Left renal cortex interstitium (tissue), 4 donors: Measurements from ENCODE around the gene IFNA4. TPM values are rescaled to one million over a fixed set of nuclear protein-coding genes. Genes with fewer than 3 reads are reported as not detected.
"Not testable (repeated sequence)": the region's sequence is repeated elsewhere in the genome, so short reads cannot be mapped to it uniquely, and the experiment has no call there.

ENCODE experiments used
- DNase-seq, 4 donors: peaks; one replicate each; pipeline ENCODE4 v3.0.0-alpha.2; 2013; ENCODE audit warnings: low read depth in 4 of 4, low spot score in 2 of 4, missing footprints in 1 of 4
- polyA plus RNA-seq, 4 donors: library from polyadenylated mRNA; unstranded; fragments of 120-200 nt; gene quantifications; one replicate each; pipeline ENCODE4 v1.2.1, GENCODE V29; 2013; ENCODE audit not compliant: insufficient read length in 4 of 4

Gene IFNA4
- polyA plus RNA-seq, result not detected

DNA sequence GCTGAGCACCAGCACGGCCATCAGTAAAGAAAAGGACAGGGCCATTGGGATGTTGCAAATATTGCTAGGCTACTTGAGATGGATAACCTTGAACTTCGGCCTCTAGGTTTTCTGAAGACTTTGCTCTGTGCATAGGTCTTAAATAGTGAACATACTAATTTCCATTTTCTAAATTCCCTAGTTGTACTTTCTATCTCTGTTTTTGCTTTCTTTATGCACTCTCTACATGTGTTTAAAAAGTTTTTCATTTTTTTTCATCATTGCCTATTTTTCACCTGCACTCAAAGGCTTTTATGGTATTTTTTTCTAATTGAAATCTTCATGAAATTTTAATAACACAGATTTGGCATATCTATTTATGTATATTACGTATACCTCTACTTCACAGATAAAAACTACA lies at the start of gene IFNA4:
TSS of gene IFNA4 (minus strand) at position 101 of the 400 bp plus-strand sequence. CDS start at position 45, 56 bp downstream.
- not testable (repeated sequence) for DNase-seq

DNA sequence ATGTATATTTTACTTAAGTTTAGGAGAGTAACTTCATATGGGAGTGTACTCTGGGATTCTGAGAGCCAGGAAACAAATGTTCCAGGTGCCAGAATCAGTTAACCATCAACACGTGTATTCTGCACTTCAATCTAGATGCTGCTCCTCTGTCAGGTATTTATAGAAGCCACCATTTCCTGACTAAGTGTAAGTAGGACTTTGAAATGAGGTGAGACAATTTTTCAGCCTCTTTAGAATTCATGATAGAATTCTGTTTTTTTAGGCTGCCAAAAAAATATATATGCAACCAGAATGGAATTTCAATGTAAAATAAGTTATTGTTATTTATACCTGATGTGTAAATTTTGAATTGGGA lies 49.0 kb upstream of the IFNA4 start:
- DNase-seq, result not testable (repeated sequence)

DNA sequence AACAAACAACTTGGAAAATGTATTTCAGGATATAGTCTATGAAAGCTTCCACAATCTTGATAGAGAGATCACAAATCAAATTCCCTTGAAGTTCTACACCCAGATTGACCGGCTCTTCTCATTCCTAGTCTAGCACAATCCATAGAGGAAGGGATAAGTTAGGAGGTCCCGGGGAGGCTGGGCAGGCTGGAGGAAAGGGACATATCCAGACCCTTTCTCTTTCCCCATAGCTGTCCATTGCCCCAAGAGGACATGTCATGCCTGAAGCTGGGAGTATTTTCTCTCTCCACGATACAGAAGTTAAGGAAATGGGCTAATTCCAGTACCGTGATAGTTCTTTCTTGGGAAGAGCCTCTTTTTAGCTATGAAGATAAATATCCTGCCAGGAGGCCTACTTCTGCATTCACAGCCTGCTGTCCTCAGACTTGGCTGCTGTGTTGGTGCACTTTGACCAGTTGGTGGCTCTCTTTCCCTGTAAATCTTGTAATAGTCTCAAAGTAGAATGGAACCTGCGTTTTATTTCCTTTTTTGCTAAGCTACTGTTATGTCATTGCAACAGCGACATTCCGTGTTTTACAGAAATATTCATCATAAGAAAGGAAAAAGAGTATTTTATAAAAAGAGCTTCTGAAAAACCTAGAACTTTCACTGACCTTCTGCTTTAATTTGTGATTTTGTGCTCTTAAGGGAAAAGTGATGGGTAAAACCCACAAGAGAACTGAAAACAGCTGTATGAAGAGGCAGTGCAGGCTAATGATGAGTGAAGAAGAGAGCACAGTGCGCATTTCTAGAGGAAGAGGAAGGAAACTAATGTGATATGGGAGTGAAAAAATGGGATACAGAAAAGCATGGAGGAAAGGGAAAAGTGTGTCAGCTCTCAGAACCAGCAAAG lies 48.3 kb upstream of the IFNA4 start:
- DNase-seq, result peak in 1 of 4 donors; percentile 7

DNA sequence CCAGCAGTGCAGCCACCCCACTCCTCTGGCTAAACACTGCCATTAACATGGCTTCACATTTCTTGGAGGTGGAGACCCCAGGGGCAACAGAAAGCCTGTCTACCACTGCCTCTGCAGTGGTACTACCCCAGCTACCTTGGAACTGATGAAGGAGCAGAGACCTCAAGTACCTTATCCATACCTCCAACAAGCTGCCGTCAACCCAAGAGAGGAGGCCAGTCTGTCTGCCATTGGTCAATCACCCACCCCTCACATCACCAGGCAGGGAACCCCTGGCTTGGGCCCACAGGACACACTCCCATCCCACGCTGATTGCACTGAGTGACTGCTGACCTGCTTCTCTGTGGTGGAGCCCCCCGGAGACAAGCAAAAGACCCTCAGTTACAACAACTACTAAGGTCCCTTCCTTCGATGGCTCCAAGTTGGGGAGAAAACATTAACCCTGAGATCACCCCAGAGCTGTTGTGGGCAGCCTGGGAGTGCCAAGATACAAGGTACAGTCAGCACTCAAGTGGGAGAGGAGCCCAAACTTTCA lies 46.8 kb upstream of the IFNA4 start:
- no peak for DNase-seq

DNA sequence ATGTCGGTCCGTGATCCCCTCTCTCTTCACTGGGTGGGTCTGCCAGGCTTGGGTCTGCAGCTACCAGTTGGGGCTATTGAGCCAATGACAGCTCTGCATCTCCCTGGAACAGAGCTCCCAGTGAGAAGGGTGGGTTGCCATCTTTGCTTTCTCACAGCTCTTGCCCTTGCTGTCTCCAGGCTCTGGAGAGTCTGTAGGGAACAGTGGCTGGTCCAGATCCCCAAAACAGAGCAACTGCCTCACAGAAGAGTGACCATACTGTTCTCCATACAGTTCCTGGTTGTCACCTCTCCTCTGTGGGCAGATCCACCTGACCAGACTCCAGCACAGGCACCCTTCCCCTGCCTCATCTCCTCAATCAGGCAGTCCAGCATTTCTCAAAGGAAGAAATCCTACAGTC lies 45.9 kb upstream of the IFNA4 start:
- no peak for DNase-seq

DNA sequence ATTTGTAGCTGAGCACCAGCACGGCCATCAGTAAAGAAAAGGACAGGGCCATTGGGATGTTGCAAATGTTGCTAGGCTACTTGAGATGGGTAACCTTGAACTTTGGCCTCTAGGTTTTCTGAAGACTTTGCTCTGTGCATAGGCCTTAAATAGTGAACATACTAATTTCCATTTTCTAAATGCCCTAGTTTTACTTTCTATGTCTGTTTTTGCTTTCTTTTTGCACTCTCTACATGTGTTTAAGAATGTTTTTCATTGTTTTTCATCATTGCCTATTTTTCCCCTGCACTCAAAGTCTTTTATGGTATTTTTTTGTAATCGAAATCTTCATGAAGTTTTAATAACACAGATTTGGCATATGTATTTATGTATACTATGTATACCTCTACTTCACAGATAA lies 40.7 kb upstream of the IFNA4 start, which contains the start of gene IFNA17:
TSS of gene IFNA17 (minus strand) at position 101 of the 400 bp plus-strand sequence. CDS start at position 52, 49 bp downstream.
- no peak for DNase-seq

- not testable (repeated sequence) for DNase-seq
These were observed 29.8 kb upstream of the IFNA4 start, which contains the start of gene IFNA16 for GRCh38 chr9:21217211-21217610. Gene IFNA16, minus strand, starts transcription at chr9:21217311. Its CDS starts 6 bp downstream, at chr9:21217305.

GRCh38 chr9:21213411-21214326 lies 26.3 kb upstream of the IFNA4 start:
- not testable (repeated sequence) for DNase-seq

GRCh38 chr9:21212160-21212559 lies 24.8 kb upstream of the IFNA4 start:
- DNase-seq, result not testable (repeated sequence)

DNA sequence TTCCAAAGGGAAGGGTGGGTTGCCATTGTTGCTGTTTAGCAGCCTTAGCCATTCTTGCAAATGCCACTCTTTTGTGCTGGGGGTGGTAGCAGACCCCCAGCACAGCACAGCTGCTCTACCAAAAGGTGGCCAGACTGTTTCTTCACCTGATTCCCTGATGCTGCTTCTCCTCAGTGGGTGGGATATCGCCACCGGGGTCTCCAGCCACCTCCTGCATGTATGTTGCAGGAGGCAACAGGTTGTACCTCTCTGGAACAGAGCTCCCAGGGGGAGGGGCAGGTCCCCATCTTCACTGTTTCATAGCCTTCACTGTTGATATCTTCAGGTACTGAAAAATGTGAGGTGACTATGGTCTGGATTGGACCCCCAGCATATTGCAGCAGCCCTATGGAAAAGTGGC lies 23.4 kb upstream of the IFNA4 start:
- DNase-seq, result not testable (repeated sequence)

DNA sequence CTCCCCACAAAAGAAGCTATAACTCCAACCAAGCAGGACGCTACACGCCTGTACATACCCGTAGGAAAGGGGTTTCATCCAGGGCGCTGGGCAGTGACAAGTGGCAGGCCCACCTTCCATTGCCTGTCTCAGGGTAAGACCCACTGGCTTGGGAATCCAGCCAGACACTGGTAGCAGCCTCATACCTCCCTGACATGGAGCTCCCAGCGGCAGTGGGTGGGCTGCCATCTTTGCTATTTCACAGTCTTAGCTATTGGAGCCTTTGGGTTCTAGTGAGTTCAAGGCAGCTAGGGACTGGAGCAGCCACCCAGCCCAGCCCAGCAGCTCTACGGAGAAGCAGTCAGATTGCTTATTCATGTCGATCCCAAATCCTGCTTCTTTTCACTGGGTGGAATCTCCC lies 22.9 kb upstream of the IFNA4 start:
- DNase-seq, result no peak

GRCh38 chr9:21207043-21207442 lies 19.7 kb upstream of the IFNA4 start, which contains the start of gene IFNA10:
Gene IFNA10, minus strand, starts transcription at chr9:21207143. Its CDS starts 46 bp downstream, at chr9:21207097.
- DNase-seq, result not testable (repeated sequence)

- no peak for DNase-seq
These were observed 17.8 kb upstream of the IFNA4 start for GRCh38 chr9:21205204-21205603.

- not testable (repeated sequence) for DNase-seq
These were observed 14.7 kb upstream of the IFNA4 start, which contains the start of gene IFNA7 for GRCh38 chr9:21202105-21202504. Gene IFNA7, minus strand, starts transcription at chr9:21202205. Its CDS starts 40 bp downstream, at chr9:21202165.

DNA sequence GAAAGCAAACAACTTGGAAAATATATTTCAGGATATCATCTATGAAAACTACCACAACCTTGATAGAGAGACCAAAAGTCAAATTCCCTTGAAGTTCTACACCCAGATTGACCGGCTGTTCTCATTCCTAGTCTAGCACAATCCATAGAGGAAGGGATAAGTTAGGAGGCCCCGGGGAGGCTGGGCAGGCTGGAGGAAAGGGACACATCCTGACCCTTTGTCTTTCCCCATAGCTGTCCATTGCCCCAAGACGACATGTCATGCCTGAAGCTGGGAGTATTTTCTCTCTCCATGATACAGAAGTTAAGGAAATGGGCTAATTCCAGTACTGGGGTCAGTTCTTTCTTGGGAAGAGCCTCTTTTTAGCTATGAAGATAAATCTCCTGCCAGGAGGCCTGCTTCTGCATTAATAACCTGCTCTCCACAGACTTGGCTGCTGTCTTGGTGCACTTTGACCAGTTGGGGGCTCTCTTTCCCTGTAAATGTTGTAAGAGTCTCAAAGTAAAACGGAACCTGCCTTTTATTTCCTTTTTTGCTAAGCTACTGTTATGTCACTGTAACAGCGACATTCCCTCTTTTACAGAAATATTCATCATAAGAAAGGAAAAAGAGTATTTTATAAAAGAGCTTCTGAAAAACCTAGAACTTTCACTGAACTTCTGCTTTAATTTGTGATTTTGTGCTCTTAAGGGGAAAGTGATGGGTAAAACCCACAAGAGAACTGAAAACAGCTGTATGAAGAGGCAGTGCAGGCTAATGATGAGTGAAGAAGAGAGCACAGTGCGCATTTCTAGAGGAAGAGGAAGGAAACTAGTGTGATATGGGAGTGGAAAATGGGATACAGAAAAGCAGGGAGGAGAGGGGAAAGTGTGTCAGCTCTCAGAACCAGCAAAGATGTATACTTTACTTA lies 7.7 kb upstream of the IFNA4 start:
- not testable (repeated sequence) for DNase-seq

DNA sequence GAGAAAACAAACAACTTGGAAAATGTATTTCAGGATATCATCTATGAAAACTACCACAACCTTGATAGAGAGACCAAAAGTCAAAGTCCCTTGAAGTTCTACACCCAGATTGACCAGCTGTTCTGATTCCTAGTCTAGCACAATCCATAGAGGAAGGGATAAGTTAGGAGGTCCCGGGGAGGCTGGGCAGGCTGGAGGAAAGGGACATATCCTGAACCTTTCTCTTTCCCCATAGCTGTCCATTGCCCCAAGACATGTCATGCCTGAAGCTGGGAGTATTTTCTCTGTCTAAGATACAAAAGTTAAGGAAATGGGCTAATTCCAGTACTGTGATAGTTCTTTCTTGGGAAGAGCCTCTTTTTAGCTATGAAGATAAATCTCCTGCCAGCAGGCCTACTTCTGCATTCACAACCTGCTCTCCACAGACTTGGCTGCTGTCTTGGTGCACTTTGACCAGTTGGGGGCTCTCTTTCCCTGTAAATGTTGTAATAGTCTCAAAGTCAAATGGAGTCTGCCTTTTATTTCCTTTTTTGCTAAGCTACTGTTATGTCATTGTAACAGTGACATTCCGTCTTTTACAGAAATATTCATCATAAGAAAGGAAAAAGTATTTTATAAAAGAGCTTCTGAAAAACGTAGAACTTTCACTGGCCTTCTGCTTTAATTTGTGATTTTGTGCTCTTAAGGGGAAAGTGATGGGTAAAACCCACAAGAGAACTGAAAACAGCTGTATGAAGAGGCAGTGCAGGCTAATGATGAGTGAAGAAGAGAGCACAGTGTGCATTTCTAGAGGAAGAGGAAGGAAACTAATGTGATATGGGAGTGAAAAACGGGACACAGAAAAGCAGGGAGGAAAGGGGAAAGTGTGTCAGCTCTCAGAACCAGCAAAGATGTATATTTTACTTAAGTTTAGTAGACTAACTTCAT lies 4.3 kb downstream of the IFNA4 start:
- DNase-seq, result not testable (repeated sequence)

DNA sequence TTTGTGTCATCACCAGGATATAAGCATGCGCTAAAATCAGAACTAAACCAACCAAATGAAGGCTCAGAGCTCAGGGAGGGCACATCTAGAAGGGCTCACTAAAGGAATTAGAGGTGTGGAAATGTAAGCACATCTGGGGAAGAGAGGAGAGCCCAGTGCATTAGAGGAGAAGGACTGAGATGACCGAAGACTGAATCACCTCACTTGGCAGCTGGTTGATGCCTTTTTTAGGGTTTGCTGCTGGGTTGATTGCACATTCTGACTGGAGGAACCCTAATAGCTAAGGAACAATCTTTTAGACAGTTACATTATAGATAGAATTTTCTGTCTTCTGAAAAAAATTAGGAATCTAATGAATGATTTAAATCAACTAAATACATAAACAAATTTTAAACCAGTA lies 12.7 kb downstream of the IFNA4 start:
- DNase-seq, result no peak

- no peak for DNase-seq
These were observed 15.2 kb downstream of the IFNA4 start for GRCh38 chr9:21172156-21172555.
